Cardiac atrium fibroblast (primary cell): Measurements from ENCODE around the gene PLK2. TPM values are rescaled to one million over a fixed set of nuclear protein-coding genes. Genes with fewer than 3 reads are reported as not detected.

Experiments used
- total RNA-seq: library from RNA; depleted of rRNA; stranded (reverse); fragments of >200 nt; gene quantifications from 2 replicates; pipeline ENCODE4 v1.2.3, GENCODE V29; 2015

Gene PLK2
- total RNA-seq, result 512 and 565 TPM in 2 replicates

GRCh38 chr5:58460002-58460731 lies at the start of gene PLK2:
Gene PLK2, minus strand, starts transcription at chr5:58460086. Its CDS starts 127 bp downstream, at chr5:58459959.

GRCh38 chr5:58491216-58491892 lies 31.5 kb upstream of the PLK2 start, which contains the start of gene GAPT:
Gene GAPT, plus strand, starts transcription at chr5:58491435. Its CDS starts 3,102 bp downstream, at chr5:58494537.

Other genes with a start within 250 kb of the PLK2 start
- not detected in 2 replicates for gene GAPT, start 31.3 kb upstream of the PLK2 start, total RNA-seq
- not detected in 2 replicates for gene RAB3C, start 123.0 kb upstream of the PLK2 start, total RNA-seq